GM18517 (cell line): ENCODE results near the gene RTN4.

Experiments used
- ATAC-seq: cut with Tn5 transposase; IDR thresholded peaks from one replicate; pipeline ENCODE4 v1.9.1; 2021; ENCODE audit warnings: mild to moderate bottlenecking, moderate library complexity; ENCODE audit not compliant: unreplicated experiment

The RTN4 gene

DNA sequence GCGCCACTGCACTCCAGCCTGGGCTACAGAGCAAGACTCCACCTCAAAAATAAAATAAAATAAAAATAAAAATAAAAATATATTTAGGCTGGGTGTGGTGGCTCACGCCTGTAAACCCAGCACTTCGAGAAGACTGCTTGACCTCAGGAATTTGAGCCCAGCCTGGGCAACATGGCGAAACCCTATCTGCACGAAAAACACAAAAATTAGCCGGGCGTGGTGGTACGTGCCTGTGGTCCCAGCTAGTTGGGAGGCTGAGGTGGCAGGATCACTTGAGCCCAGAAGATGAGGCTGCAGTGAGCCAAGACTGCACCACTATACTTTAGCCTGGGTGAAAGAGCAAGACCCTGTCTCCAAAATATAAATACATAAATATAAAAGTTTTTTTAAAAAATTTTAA is 6.4 kb downstream of the RTN4 start:
- no peak for ATAC-seq

DNA sequence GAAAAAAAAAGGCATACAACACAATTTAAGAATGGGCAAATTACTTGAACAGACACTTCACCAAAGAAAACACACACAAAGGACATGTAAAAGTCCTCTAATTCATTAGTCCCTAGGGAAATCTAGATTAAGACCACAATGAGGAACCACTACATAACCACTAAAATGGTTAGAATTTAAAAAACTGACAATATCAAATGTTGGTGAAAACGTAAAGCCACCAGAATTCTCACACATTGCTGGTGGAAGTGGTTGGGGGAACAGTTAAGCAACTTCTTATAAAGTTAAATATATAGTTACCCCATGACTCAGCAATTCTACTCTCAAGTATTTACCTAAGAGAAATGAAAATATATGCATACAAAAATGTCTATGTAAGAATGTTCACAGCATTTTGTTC is 11.8 kb downstream of the RTN4 start:
- no peak for ATAC-seq

DNA sequence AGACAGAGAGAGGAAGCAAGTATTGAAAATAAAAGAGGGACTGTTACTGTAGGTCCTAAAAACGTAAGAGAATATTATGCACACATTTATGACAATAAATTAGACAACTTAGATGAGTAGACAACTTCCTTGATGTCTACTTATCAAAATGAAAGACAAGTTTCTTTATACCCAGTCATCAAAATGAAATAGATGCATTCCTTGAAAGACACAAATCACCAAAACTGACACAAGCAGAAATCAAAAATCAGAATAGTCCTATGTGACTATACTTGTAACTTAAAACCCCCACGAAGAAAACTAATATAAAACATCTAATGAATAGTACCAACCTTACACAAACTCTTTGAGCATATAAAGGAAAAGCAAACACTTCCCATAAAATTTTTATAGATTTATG is 14.5 kb downstream of the RTN4 start:
- ATAC-seq: no peak

DNA sequence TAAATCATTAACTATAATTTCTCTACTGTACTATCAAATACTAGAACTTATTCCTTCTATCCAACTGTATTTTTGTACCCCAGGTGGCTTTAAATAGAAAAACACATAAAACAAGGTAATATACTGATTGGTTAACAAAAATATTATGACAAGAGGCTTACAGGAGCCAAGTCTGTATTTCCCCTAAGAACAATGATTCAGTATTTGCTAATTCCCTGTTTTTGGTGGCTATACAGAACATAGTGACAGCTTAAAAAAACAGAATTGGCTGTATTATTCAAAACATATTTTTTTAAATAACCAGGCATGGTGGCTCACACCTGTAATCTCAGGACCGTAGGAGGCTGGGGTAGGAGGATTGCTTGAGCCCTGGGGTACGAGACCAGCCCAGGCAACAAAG is 16.3 kb downstream of the RTN4 start:
- ATAC-seq: no peak

DNA sequence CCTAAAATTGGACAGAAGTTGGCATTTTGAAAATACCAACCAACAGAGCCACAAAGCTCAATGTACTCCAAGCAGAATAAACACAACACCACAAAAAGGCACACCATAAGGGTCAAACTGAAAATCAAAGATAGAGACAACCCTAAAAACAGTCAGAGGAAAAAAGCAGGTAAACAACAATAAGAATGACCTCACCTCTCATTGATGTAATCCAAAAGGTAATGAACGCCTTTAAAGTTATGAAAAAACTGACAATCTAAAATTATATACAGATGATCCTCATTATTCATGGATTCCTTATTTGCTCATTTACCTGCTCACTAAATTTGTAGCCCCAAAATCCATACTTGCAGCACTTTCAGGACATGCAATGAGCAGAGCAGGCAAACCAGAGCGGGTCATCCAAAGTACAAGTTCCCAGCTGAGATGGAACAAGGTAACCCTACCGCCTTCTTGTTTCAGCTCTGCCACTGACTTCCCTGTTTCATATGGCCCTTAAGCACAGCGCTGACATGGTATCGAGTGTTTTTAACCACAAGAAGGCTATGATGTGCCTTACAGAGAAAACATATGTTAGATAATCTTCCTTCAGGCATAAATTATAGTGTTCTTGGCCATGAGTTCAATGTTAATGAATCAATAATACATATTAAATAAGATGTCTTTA is 17.0 kb downstream of the RTN4 start:
- peak; percentile 90 for ATAC-seq

DNA sequence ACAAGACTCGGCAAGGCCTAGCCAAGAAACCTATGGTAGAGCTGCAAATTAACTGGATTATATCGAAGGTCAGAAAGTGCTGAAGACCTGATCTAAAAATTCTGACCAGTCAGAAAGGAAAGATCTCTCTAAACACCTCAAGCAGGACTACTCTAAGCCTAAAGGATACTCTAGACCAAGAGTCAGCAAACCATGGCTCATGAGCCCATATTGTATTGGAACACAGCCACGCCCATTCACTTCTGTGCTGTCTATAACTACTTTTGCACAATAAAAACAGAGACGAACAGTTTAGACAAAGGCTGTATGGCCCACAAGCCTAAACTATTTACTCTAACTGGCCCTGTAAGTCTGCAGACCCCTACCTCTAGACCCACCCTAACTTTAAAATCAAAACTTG is 18.7 kb downstream of the RTN4 start:
- ATAC-seq: no peak

DNA sequence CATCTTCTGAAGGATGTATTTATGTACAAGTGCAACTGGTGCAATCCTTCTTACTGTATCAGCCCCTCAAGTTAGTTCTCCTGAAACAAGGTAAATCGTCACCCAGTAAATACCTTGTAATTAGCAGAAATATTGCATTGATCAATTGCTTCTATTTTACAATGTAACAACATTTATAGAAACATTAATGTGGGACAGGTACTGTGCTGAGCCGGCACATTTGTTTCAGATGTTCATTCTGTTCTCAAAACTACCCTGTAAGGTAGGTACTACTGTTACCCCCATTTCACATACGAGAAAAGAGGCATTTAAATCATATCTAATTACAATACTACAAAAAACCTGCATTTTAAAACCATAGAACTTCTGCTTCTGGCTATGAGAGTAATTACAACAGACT is 19.5 kb downstream of the RTN4 start:
- ATAC-seq: no peak

DNA sequence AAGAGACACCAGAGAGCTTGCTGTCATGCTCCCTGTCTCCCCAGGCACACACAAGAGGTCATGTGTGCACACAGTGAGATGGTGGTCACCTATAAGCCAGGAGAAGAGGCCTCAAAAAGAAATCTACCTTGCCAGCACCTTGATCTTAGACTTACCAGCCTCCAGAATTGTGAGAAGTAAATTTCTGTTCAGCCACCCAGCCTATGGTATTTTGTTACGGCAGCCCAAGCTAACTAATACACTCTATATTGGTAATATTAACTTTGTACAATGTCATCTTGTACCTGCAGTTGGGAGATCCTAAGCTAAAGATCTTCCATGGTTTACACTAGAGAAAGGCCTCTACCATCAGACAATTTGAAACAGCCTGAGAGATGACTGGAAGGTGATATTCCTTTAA is 21.2 kb downstream of the RTN4 start:
- ATAC-seq: no peak

DNA sequence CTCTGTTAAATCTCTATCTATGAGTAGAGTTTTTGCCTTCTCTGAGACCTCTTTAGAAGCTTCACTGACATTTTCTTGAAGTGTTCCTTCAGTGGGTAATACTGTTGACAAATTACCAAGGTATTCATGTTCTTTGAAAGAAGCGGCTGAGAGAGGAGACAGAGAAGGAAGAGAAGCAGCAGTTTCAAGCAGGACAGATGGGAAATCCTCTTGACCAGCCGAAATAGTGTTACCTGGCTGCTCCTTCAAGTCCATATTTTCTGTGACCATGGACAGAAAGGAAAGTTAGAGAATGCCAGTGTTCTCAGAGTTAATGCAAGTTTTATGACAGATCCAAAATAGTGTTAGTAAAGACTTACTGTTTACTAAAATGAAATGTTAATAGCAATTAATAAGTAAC is 23.0 kb downstream of the RTN4 start:
- ATAC-seq: no peak

DNA sequence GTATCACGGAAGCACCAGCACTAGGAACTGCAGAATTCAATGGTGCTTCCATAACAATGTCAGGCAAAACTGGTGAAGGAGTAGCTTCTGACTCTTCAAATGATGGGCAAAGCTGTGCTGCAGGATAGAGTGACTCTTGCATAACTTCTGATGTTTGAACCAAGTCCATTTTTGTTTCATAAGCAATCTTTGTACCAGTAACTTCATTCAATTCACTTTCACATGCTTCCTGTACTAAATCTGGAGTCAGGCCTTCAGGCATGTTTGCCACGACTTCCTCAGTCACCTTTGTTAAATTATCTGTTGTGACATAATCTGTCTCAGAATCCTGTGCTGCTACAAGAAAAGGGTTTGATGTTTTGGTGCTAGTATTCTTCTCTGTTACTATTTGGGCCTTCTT is 24.0 kb downstream of the RTN4 start:
- ATAC-seq: no peak

DNA sequence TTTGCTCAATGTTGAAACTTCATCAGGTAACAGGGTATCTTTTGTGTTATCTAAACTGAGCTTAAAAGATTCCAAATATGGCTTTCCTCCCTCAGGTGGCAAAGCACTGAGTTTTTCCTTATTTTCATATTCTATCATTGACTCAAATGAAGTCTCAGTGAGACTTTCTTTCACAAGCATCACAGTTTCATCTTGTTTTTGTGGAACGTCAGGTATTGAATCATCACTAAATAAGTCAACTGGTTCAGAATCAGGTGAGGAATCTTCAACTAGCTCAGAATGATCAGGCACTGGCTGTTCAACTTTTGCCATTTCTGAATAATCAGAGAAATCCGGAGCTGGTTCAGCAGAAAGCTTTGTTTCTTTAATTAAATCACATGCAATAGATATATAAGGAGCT is 24.6 kb downstream of the RTN4 start:
- peak; percentile 3 for ATAC-seq

DNA sequence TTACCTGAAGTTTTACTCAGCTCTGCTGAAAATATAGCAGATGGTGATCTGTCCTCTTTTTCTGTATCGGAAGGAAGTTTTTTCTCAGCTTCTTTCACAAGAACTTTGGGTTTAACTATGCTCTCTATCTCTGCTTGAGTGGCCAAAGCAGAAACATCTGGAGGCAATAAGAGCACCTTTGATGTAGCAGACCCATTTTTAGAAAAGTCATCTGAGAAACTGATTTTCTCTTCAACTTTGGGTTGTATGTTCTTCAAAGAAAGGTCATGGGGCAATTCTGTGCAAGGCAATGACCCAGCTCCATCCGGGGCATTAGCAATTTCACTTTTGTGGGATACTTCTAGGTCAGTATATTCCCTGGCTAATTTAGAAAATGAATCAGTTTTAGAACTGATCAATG is 25.2 kb downstream of the RTN4 start:
- ATAC-seq: peak; percentile 66

DNA sequence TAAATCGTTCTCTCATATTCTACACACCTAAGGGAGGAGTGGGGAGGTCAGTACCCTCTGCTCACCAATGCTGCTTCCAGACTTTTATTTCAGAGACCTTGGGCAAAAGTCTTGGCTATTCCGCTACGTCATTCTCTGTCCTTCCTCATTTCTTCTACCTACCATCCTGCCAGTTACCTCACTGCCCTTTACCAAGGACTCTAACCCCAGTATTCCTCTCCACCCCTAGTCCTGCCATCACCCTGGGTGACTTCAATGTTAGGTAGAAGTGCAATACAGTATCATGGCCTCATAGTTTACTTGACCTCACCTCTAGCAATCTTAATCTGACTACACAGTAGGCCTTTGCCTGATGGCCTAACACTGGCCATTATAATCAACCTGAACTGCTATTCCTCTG is 27.8 kb downstream of the RTN4 start:
- ATAC-seq: no peak

DNA sequence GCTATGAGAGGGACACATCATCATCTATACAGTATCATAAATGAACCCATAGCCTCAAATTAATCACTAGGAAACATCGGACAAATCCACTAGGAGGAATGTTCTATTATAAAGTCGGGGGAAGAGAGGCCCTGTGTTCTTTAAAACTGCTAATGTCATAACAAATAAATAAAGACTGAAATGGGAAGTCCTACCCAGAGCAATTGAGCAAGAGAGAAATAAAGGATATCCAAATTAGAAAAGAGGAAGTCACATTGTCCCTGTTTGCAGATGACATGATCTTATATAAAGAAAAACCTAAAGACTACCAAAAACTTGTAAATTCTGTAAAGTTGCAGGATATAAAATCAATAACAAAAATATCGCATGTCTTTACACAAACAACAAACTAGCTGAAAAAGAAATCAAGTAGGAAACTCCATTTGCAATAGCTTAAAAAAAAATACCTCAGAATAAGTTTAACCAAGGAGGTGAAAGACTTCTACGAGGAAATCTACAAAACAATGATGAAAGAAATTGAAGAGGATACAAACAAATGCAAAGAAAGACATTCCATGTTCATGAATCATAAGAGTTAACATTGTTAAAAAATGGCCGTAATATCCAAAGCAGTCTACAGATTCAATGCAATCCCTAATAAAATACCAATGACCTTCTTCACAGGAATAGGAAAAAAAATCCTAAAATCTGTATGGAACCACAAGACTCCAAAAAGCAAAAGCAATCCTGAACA is 30.6 kb downstream of the RTN4 start:
- ATAC-seq: no peak

DNA sequence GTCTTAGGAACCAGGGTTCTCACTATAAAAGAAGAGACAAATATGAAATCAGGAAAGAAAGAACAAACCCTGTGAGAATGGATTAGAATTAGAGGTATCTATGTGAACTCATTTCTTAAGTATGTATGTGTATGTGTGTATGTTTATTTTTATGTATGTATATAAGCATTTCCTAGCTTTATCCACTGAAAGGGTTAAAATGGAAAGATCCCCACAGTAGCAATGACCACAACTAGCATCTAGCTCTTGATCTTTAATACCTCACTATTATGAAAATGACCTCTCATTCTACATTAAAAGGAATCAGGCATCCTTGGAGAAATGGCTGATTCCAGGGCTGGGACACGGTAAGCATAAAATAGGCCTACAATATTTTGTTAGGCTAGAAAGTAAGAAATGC is 31.6 kb downstream of the RTN4 start:
- no peak for ATAC-seq

DNA sequence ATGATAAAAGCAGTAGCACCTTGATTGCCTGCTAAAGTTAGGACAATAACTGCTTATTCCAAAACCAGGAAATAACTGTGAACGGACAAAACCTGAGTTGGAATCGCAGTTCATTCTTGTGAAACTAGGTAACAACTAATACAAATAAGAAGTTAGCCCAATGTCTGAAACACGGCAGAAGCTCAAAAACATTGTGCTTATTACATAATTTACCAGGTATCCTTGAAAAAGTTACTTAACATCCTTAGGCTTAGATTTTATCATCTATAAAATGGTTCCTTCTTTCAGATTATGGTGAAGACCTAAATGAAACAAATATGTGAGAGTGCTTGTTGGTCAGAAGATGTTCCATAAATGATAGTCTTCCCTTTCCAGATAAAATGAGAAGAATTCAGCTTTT is 32.4 kb downstream of the RTN4 start:
- ATAC-seq: no peak

DNA sequence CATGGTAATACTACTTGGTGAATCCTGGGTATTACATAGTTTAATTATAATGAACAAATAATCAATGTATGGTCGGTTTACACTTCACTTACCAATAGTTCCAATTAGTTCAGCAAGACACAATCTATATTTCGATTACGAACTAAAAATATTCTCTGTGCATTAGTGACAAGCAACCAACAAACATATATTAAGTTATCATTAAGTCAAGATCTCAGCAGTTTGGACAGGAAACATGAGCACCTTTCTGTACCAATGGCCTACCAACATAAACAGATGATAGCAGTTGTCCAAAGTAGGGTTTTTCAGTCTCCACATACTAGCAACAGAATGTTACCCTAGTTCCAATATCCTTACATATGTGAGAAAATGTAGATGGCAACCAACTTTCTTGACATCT is 32.8 kb downstream of the RTN4 start:
- no peak for ATAC-seq

DNA sequence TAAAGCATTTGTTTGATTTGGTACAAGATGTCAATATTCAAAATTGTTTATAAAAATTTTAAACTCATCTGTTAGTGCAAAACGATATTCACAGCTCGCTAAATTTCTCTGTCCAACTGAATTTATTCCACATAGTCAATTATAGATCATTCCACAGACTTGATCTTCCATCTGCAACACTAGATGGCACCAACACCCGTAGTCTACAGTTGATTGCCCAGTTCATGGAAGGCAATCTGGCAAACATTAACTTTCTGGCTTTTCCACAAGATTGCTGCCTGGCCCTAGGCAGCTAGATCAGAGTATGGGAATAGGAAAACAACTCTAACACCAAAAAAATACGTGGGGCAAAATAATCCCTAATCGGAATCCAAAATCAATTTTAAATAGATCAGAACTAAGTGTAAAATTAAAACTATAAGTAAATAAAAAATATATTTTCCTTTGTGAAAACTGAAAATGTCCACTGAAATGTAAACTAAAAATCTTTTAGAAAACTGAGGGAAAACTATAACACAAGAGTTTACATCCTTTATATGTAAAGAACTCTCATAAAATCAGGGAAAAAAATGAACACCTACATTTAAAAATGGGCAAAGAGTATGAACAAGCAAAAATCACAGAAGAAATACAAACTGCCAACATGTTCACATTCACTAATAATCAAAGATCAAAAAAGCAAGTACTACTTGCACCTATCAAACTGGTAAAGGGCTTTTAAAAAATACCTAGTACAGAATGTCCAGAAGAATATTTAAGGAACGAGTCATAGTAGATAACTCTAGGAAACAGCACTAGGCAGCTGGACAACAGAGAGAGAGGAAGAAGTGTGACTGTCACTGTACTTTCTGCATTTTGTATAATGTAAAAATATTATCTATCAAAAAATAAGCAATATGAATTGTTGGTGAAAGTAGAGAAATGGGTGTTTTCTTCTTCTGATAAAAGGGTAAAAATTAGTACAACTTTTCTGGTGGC is 35.0 kb downstream of the RTN4 start:
- ATAC-seq: no peak

DNA sequence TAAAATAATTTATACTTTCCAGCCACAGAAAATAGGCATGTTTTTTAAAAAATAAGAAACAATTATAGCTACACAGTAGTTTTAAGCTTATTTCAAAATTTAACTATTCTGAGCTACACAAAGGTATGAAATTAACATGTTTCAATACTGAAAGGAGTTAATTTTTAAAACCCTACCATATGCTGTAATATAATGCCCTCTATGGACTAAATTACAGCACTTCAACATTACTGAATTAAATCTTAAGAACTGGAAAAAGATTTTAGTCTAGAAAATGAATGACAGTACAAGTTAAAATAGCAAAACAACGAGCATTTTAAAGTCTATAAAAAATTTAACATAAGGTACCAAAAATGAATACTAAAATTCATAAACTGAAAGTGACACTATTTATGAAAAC is 36.3 kb downstream of the RTN4 start:
- ATAC-seq: no peak

DNA sequence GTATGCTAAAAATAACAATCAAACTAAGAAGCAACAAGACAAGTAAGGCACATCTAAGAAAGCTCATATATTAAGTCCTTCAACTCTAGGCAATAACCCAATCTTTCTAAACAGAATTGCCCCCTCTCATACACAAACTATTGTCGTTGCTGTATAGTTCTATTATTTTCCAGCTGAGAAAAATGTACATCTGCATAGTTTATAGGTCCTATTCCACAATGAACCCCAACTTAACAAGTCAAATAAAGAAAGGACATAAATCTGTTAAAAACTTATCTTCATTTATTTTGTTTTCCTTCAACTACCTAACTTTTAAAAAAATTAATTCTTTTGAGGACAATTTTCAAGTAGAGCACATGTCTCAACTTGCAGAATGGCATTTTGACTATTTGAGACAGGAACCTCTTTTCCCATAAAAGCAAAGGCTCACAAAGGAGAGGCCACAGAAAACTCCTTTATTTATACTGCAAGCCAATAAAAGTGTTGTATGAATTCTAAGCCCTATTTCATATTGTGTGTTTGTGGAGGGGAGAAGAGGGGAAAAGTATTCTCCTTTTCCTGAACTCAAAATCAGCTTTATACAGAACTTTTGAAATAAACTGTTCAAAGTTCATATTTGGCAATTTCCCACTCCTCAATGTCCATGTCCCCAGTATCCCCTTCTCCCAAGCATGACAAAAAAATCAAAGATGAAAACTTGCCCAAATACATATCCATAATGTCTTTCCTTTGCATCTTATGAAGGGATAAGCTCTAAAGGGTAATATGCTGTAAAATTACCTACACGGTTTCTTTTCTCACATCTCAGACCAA is 37.4 kb downstream of the RTN4 start:
- no peak for ATAC-seq
